AG08396 (cell line): ENCODE data around the gene CTNS.
"Not testable (repeated sequence)": the region's sequence is repeated elsewhere in the genome, so short reads cannot be mapped to it uniquely, and the experiment has no call there.

Experiments used
- DNase-seq: peaks from one replicate; pipeline ENCODE4 v3.0.0; 2012; ENCODE audit warnings: low spot score, mixed read lengths

CTNS gene

DNA sequence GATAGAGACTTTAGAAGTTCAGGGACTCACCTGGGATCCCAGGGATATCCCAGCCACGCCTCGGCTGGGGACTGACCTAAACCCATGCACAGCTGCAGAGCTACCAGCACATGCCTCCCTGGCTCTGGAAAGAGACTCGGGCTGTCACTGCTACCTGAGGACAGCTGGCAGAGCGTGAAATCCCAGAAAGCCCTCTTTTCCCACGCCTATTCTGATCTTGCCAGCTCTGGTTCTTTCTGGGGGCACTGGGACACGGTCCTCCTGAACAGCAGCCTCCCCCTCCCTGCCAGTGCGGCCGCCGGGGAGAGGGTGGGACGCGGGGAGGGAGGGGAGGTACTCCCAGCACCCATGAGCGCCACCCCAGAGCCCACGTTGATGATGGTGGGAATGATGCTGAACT is 48.6 kb downstream of the CTNS start:
- no peak for DNase-seq

DNA sequence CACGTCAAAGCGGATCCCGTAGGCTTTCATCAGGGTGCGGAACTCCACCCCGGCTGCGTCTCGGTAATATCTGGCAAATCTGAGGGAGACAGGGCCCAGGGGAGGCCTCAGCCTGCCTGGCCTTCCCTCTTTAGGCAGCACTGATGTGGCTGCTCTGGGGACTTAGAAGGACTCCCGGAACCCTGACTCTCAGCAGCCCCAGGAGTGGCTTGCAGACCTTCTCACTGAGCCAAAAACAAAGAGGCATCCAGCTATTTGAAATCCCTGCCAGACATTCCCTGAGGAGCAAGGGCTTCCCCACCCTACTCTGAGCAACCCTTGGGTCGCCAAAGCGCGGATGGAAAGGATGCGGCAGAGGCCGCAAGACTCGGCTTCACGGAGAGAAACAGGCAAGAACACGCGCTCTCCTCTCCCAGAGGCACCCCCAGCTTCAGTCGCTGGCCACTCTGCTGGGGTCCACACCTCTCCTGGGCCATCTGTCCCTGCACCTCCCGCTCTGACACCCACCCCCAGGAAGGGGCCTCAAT is 51.5 kb downstream of the CTNS start:
- DNase-seq = peak; percentile 51

- no peak for DNase-seq
These were observed 52.3 kb downstream of the CTNS start for GRCh38 chr17:3688852-3689261.

GRCh38 chr17:3689262-3690093 is 52.9 kb downstream of the CTNS start:
- DNase-seq = no peak

DNA sequence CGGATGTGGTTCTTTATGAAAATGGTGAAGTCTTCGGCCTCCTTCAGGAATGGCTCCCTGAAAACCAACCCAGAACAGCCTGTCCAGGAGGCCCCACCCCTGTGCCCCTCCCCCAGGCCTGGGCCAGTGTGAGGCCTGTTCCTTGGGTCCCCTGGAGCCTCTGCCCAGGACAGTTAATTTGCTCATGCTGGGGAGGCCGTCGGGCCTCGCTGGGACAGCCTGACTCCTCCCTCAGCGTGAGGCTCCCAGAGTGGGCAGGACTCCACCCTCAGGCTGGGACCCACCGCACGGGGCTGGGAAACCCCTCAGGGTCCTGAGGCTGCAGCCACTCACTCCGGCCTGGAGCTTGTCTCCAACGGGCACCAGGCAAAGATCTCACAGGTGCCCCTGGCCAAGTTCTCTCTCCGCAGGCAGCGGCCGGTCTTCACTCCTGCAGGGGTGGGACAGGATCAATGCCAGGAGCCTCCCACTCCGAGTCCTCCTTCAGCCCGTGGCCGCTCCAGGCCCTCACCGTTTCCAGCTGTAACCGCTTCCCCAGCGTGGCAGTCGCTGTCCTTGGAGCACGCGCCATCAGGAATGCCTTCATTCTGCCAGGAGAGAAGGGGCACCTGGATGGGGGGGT is 53.6 kb downstream of the CTNS start:
- DNase-seq = no peak

GRCh38 chr17:3691617-3692067 is 55.1 kb downstream of the CTNS start:
- DNase-seq = no peak

- no peak for DNase-seq
These were observed 55.8 kb downstream of the CTNS start for GRCh38 chr17:3692346-3692745.

- no peak for DNase-seq
These were observed 56.6 kb downstream of the CTNS start for GRCh38 chr17:3693141-3693540.

DNA sequence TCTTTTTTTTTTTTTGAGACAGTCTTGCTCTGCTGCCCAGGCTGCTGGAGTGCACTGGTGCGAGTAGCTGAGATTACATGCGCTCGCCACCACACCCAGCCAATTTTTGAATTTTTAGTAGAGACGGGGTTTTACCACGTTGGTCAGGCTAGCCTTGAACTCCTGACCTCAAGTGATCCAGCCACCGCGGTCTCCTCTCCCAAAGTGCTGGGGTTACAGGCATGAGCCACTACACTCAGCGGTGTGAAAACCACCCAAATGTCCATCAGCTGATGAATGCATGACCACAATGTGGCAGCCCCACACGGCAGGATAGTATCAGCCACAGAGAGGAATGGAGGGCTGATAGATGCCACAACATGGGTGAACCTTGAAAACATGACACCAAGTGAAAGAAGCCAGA is 57.3 kb downstream of the CTNS start:
- DNase-seq = no peak

DNA sequence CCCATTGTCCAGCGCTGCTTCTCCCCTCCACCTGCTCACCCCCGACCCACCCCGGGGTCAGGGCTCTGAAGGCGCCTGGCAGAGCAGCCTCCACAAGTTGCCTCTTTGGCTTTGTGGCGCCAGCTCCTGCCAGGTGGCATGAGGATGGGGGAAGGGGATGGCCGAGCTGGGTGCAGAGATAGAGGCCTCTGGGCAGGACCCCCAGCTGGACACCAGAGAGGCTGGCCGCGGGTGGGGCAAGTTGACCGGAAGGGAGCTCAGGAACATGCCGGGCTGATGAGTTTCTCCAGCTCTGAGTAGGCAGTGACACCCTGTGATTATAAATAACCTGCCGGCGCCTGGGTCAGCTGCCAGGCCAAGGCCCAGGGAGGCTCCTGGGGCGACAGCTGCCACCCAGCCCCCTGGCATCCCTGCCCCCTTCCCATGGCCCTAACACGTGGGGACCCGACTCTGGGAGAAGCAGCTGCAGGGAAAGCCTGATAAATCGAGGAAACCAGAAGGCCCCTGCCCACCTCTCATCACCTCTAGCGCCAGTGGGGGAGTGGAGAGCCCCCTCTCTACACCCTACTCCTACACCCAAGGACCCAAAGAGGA is 58.7 kb downstream of the CTNS start:
- DNase-seq = peak; percentile 65

- DNase-seq = no peak
These were observed 59.3 kb downstream of the CTNS start, which contains the start of gene P2RX5 for GRCh38 chr17:3695723-3696411. Gene P2RX5 (minus strand): TSS chr17:3696155. CDS start chr17:3696005, 150 bp downstream.

DNA sequence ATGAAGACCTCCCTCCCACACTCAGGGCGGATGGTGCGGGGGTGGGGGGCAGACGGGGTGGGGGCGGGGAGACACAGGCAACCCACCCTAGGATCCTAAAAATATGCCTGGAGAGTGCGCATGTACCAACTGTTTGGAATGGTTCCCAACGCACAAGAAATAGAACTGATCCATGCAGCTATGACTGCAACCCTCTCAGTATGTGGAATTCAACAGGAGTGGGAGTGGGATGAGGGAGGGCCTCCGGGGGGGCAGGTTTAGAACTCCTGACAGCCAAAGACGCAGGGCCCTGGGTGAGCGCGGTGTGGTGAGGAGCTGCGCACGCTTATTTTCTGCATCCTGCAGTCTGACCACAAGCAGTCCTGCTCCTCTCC is 60.5 kb downstream of the CTNS start:
- no peak for DNase-seq

- DNase-seq = no peak
These were observed 61.6 kb downstream of the CTNS start for GRCh38 chr17:3698139-3698538.

DNA sequence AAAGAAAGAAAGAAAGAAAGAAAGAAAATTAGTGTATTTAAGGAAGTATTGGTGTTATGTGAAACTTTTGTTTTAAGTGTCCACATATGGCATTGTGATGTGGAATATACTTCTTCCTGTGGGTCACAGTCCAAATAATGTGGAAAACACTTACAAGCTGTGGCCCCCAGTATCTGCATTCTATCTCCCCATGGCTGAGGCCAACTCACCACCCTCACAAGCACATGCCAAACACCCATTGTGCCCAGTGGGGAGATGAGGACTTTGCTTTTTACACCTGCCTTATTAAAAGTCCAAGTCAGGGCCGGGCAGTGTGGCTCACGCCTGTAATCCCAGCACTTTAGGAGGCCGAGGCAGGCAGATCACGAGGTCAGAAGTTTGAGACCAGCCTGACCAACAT is 63.4 kb downstream of the CTNS start:
- no peak for DNase-seq

DNA sequence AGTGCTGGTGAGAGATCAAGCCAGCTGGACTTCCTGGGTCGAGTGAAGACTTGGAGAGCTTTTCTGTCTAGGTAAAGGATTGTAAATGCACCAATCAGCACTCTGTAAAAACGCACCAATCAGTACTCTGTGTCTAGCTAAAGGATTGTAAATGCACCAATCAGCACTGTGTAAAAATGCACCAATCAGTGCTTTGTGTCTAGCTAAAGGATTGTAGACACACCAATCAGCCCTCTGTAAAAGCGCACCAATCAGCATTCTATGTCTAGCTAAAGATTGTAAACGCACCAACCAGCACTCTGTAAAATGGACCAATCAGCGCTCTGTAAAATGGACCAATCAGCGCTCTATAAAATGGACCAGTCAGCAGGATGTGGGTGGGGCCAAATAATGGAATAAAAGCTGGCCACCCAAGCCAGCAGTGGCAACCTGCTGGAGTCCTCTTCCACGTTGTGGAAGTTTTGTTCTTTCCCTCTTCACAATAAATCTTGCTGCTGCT is 65.5 kb downstream of the CTNS start:
- not testable (repeated sequence) for DNase-seq

- DNase-seq = no peak
These were observed 68.6 kb downstream of the CTNS start for GRCh38 chr17:3704931-3705717.

DNA sequence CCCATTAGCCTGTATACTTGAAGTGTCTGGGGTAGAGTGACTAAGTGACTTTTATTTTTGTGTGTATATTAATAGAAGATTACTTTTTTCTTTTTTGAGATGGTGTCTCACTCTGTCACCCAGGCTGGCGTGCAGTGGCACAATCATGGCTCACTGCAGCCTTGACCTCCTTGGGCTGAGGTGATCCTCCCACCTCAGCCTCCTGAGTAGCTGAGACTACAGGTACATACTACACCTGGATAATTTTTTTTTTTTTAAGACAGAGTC is 69.1 kb downstream of the CTNS start:
- DNase-seq = not testable (repeated sequence)

GRCh38 chr17:3708366-3708765 is 71.8 kb downstream of the CTNS start:
- no peak for DNase-seq

- no peak for DNase-seq
These were observed 74.4 kb downstream of the CTNS start for GRCh38 chr17:3710951-3711383.
